ENCODE results near the gene CADM4.
A peak's percentile ranks its signal among the peaks of the same experiment; 100 is the strongest.

CADM4 gene

DNA sequence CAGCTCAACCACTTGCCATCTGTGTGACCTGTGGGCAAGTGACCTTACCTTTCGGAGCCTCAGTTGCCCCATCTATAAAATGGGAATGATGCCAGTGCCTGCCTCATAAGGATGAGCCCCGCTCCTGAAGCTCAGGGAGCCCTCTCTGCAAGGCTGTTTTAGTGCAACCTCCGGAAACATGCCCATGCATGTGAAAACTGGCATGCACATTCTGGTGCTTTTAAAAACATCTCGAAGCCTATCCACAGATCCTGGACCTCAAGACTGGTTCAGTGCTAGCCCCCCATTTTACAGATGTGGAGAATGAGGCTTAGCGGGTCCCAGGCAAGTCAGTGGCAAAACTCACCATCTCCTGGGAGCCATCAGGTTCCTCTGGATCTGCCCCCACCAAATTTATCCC is 5.6 kb downstream of the CADM4 start:
- DNase-seq (ENCODE audit: low spot score), result no peak

DNA sequence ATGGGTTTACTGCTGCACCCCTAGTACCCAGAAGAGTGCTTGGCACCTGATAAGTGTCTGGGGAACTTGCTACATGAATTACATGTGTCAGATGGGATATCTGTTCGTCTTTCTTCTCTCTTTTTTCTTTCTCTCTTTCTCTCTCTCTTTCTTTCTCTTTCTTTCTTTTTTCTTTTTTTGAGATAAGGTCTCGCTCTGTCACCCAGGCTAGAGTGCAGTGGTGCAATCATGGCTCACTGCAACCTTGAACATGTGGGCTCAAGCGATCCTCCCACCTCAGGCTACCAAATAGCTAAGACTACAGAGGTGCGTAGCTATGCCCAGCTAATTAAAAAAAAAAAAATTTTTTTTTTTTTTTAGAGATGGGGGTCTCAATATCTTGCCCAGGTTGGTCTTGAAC is 6.1 kb downstream of the CADM4 start:
- DNase-seq (ENCODE audit: low spot score), result no peak

DNA sequence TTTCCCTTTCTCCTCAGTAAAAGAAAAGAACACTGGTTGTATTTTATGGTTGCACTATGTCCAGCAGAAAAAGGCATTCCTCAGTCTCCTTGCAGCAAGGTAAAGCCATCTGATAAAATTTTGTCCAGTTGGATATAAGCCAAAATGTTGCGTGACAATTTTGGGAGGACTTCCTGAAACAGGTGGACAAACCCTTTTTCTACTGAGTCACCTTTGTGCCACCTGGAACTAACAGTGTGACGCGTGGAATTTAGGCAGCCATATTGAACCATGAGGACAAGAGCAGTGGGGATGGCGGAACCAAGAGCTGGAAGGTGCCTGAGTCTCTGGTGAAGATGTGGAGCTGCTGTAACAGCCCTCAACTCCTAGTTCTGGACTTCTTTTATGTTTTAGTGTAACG is 8.2 kb downstream of the CADM4 start:
- no peak for DNase-seq (ENCODE audit: low spot score)

DNA sequence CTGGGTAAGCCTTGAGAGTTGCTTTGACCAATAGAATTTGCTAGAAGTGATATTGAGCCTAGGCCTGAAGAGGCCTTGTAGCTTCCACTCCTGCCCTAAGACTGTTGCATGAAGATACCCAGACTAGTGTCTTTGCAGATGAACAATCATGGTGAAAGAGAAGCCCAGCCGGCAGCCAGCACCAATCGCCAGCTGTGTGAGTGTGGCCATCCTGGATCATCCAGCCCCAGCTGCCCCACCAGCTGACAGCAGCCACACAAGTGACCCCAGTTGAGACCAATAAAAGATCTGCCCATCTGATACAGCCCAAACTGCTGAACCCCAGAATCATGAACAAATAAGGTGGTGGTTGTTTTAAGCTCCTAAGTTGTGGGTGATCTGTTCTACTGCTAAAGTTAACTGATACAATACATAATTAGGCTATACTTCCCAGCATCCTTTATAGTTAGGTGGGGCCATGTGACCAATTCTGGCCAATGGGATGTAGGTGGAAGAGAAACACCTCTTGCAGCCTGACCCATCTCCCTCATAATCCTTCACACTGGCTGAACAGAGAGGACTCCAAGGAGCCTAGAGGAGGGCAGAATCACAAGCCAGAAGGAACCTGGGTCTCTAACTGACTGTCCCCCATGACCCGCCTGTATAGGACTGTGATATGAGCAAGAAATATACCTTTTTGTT is 10.9 kb downstream of the CADM4 start:
- DNase-seq (ENCODE audit: low spot score), result no peak

DNA sequence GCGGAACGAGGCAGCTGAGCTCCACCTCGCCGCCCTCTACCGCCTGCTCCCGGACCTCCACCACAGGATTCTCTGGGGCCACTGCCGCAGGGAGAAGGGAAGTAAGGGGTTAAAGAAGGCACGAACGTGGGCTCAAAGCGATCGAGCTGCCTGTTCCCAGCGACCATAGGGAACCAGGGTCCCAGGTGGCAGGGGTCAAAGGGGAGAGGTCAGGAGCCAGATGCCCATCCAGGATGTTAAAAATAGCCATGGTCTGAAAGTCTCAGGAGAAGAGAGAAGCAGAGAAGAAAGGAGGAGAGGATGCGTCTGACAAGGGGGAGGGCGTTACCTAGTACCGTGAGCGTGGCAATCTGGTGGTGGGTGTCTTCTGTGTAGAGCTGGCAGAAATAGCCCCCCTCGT is 12.8 kb downstream of the CADM4 start:
- no peak for DNase-seq (ENCODE audit: low spot score)

DNA sequence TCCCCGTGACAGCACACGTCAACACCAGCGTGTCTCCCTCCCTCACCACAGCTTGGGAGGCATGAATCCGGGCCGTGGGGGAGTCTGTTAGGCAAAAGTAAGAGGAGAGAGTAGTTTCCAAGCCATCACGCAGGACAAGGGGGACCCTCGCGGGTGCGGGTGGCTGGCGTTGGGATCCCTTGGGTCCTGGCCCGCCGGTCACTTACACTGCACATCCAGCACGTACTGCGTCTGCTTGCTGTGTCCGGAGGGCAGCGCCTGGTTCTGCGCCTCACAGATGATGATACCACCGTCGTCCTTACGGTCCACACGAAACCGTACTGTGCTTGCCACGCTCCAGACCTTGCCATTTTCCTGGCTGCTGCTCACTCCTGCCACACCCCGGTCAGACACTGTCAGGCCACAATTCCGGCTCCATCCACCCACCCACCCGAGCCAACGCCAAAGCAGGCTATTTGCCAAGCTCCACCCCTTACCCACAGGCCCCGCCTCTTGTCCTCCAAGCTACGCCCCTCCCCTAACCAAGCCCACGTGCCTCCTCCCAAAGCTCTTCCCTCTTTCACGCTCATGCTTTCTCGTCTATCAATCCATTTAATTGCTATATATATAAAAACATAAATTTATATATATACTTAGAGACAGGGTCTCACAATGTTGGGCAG is 13.6 kb downstream of the CADM4 start:
- peak; percentile 27 for DNase-seq (ENCODE audit: low spot score)

DNA sequence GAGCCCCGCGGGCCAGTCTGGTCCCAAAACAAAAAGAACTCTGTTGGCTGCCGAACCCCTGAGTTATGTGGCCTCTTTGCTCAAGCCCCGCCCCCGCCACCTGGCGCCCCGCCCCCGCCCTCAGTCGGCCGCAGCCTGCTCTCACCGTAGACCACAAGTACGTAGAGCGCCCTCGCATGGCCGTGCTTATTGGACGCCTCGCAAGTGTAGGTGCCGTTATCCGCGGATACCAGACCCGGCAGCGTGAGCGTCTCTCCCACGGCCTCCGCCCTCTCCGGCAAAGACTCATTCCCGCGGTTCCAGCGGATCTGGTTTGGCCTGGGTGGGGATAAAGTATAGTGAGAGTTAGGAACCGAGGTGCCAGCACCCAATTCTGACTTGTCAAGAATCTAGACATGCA is 14.7 kb downstream of the CADM4 start:
- no peak for DNase-seq (ENCODE audit: low spot score)

DNA sequence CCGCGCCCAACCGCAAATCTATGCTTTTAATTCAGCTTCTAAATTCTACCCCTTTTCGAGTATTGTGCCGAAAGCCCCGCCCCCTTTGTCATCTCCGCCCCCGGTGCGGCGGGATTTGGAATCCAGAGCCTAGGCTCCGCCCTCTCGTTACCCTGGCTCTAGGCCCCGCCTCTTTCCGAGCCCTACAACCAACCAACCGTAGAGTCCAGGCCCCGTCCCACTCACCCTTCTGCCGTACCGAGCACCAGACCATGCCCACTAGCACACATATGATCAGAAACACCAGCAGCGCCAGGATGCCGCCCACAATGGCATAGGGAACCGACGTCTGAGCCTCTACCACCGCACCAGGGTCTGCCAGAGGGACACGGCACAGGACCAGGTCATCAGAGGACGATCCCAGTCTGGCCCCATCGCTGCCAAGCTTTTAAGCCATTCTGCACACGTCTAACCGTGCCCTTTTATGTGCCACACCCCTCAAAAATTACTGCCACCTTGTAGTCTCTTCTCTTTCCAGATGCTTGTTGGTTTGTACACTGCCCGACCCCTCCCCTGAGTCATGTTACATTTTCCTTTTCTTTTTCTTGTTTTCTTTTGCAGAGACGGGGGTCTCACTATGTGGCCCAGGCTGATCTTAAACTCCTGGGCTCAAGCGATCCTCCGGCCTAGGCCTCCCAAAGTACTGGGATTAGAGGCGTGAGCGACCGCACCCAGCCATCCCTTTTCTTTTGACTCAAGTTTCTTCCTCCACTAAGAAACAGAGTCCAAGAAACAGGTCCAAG is 15.6 kb downstream of the CADM4 start:
- DNase-seq (ENCODE audit: low spot score), result no peak

DNA sequence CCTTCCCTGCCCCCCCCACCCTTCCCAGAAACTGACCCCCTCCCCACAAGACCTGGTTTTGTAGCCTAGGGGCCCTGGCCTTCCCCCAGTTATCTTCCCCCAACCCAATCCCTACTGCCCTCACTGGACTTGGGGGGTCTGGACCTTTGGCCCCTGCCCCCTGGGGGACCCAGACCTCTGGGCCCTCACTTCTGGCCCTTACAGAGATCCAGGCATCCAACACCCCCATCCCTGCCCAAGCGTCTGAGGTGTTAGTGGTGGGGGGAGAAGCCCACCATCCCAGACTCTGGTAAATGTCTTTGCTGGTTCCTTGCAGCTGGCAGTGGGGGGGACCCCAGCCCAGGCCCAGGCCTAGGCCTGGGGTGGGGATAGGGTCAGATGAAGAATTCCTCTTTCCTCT is 16.7 kb downstream of the CADM4 start:
- no peak for DNase-seq (ENCODE audit: low spot score)

DNA sequence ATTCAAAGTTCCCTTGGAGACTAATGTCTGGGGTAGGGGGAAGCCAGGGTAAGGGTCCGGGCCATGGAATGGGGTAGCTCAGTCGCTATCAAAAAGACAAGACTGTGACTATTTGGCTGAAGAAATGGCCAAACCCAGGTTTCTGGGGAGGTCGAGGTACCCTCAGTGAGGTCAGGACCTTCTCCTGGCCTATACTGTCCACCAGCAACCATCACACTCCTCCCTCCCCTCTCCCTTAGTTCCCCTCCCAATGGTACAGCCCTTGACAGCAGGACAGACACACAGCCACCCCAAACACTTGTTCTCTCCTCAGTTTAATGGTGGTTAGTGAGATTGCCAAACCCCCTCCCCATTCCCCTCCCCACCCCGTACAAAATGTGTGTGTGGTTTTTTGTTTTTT is 17.6 kb downstream of the CADM4 start:
- DNase-seq (ENCODE audit: low spot score), result no peak

DNA sequence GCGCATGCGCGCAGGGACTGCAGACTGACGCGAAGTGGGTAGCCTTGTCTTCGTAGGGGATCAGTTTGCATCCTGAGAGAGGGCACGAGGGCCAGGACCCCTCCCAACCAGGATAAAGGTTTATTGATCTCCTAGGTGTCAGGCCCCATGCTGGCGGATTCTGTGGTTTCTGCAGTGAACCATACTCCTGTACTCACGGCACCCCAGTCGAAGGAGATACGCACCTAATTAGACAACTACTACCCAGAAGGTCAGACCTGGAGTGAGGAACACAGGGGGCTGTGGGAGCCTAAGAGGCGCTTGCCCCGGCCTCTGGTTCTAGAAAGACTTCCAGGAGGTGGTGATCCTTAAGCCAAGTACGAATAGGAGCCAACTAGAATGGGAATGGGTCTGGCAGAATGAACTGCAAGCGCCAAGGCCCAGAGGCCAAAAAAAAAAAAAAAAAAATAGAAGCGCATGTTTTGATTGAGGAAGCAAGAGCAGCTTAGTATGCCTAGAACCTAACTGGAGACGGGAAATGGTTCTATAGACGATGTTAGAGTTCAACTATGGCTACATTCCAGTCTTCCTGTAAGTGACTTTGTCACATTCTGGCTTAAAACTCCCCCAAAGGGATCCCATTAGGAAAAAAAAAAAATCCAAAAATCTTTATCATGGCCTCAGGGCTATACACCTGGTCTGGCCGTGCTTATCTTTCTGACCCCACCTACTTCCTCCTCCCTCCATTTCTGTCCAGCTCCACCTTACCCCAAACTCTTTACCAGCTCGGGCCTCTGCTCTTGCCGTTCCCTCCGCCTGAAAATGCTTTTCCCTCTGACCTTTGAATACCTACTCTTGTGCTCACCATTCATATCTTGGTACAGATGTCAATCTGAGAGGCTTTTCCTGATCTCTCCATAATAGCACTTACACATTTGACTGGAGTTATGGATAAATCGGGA is 19.3 kb downstream of the CADM4 start:
- no peak for DNase-seq (ENCODE audit: low spot score)

DNA sequence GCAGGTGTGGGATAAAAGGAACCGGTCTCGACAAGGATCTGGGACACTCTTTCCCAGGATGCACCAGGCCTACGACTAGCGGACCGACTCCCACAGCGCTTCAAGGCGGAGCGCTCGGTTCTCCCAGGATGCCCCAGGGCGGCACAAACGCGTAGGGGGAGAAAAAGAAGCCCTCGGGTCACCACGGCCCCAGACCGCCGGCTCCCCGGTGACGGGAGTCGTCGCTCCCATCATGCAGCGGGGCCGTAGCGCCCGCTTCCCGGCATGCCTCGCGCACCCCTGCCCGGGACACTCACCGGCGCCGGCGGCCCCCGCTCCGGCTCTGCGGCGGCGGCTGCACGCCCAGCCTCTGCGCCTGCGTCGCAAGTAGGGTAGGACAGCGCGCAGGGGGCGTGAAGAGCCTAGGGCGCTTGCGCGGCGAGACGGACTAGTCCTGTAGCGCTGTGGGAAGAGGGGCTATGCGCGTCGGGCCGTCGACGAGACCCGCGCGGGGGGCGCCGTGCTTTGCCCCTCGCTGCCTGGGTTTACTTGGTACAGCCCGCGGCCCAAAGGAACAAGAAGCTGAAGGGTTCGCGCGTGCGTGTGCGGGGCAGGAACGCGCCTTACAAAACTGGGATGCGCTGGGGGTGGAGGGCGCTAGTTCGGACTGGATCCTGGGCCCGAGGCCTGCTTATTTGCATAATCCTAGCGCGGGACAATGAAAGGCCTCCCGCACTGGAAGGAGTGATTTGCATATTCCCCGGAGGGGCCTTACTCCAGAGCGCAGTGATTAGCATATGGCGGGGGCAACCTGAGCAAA is 20.2 kb downstream of the CADM4 start, which contains the start of gene ZNF428:
Gene ZNF428, minus strand, starts transcription at position 368 of the 799 bp plus-strand sequence. CDS start 5,325 bp downstream, outside the sequence.
- DNase-seq (ENCODE audit: low spot score), result peak; percentile 94

DNA sequence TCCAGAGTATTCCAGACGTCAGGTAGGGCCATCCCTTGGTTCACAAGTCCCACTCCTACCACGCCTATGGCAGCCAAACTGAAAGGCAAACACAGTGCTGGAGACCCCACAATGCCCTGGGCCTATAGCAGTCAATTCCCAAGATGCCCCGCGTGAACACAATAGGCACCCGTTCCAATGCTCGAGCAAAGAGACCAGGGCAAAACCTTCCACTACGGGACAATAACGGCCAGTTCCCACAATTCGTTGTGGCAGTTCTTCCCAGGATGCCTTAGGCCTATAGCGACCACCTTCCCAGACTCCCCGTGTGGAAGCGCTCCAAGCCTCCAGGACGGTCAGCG is 20.8 kb downstream of the CADM4 start:
- DNase-seq (ENCODE audit: low spot score), result no peak

DNA sequence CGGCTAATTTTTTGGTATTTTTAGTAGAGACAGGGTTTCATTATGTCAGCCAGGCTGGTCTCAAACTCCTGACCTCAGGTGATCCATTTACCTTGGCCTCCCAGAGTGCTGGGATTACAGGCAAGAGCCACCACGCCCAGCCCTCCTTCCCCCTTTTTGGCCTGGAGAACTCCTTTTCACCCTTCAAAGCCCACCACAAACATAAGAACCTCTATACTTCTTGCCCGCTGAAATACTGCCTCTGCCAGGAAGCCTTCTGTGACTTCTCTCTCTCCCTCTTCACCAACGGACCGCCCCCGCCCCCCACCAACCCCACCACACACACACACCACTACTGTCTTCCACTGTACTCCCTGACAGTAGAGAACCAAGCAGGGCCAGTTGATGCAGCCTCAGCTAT is 22.7 kb downstream of the CADM4 start:
- DNase-seq (ENCODE audit: low spot score), result no peak

DNA sequence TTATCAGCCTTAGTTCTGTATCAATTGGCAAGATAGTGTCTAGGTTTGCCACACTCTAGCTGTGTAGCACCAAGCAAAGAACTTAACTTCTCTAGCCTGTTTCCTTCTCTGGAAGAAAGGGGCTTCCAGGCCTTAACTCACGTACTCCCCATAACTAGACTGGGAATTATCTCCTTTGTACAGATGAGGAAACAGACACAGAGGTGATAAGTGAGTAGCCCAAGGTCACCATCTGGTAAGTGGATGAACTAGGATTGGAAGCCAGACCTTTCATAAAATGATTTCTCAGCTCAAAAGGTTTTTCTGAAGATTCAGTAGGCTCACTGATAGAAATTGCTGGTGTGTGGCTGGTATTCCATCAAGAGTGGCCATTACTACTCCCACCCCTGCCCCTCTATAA is 23.3 kb downstream of the CADM4 start:
- DNase-seq (ENCODE audit: low spot score), result no peak

DNA sequence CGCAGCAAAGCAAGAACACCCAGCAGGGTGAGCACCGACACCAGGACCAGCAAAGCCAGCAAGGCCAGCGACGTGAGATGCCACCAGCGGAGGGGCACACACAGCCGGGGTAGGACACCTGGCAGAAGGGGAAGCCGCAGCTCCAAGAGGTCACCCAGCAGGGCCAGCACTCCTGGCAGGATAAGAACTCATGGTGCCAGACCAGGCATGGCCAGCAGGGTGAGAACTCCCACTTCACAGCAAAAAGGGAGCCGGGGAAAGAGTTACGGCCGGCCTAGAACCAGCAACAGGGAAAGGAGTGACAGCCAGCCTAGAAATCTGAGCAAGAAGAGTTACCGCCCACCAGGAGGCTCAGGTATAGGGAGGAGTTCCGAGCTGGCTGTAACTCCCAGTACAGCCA is 27.3 kb downstream of the CADM4 start:
- no peak for DNase-seq (ENCODE audit: low spot score)

DNA sequence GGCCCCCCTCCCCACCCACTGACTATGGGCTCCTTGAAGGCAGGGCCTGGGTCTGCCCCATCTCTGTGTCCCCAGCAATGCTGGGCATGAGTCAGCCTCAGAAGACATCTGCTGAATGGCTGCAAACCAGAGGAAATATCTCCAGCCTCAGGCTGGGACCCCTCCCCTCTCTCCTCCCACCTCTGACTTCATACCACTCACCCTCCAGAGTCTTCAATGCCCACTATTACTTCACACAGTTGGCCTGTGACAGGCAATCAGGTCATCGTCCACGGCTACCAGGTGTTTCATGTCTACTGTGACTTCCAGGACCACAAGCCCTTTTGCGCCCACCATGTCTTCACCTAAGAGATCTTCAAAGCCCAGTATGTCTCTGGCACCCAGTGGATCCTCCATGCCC is 27.9 kb downstream of the CADM4 start, which contains the start of gene SRRM5:
Gene SRRM5, plus strand, starts transcription at position 301 of the 400 bp plus-strand sequence. Its CDS starts 34 bp downstream, at position 335.
- no peak for DNase-seq (ENCODE audit: low spot score)

DNA sequence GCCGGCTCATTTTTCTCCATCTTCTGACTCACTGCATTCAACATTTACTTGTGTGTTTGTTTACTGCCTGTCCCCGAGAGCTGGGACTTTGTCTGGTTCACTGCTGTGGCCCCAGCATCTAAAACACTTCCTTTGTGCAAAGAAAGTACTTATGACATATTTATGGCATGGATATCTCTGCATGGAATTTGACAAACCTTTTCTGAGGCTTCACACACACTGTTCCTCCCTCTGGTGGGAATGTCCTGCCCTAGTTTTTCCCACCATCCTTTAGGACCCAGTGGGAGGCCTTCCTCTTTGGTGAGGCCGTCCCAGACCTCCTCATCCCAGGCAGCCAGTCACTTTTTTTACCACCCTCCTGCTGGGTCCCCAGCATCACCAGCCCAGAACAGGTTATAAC is 29.2 kb downstream of the CADM4 start:
- DNase-seq (ENCODE audit: low spot score), result no peak

DNA sequence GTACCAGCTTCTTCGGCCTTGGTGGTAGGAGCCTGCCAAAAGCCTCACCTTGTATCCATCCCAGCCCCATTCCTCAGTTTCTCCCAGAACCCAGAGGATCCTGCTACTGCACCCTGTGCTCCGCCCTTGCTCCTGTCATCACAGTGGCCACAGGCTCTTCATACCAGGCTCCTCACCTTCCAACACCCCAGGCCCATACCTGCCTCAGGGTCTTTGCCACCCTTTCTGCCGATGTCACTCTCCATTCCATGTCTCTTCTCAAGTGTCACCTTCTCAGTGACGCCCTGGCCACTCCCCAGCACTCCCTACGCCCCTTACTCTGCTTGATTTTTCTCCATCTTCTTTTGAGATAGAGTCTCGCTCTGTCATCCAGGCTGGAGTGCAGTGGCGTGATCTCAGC is 29.8 kb downstream of the CADM4 start:
- no peak for DNase-seq (ENCODE audit: low spot score)

DNA sequence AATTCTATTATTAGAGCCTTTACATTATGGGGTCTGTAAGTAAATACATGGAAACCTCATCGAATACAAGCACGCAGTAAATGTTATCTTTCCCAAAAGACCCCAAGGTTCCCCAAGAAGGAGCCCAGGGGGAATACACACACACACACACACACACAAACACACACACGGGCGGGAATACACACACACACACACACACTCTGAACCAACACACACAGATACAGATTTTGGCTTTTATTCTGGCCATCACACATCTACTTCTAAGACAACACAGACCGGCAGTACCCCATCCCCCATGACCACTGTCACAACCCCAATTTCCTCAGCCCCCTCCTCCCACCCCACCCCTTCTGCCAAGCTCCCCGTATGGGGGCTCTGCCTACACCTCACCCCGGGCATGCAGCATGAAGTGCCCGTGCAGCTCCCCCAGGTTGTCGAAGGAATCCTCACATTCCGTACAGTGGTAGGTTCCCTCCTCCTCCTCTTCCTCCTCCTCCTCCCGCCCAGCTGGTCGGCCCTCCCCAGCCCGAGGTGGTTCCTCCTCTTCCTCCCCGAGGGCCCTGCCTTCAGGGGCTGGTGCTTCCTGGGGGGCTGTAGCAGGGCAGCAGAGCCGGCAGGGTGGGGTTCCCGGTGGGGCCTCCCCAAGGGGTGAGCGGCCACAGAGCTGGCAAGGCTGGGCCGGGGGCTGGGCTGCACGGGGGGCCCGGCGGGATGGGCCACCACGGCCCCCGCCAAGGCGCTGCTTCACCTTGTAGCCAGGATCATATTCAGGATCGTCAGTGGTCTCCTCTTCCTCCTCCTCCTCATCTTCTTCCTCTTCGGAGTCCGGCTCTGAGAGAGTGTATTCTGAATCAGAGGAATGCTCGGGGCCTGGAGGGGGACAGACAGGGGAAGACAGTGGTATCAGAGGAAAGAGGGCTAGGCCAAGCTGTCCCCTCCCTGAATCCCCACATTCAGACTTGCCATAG is 32.1 kb downstream of the CADM4 start:
- no peak for DNase-seq (ENCODE audit: low spot score)
